Astrocyte of the cerebellum (primary cell): Measurements from ENCODE around the gene ZNF688.

Experiments used
- DNase-seq: peaks from one replicate; pipeline ENCODE4 v3.0.0-alpha.2; 2011; ENCODE audit warnings: low read depth
- H3K4me3 ChIP-seq: 2 replicates; pipeline ENCODE4 v1.5.1; 2011; ENCODE audit warnings: mild to moderate bottlenecking, low read depth, low read length, moderate library complexity
- CTCF ChIP-seq: IDR thresholded peaks from 2 replicates; pipeline ENCODE4 v1.5.1; 2012; ENCODE audit warnings: low read length, low read depth, moderate library complexity, mild to moderate bottlenecking; ENCODE audit errors: missing control alignments
- in situ Hi-C: cut with HindIII; loops from 2 replicates; pipeline ENCODE4 v1.10.0; 2017; ENCODE audit warnings: low sequenced_read_pairs

The ZNF688 gene

GRCh38 chr16:30533146-30533522, 38.4 kb downstream of the ZNF688 start:
- TF ChIP-seq CTCF: no peak
- no peak for DNase-seq
- no peak overlapping the region for H3K4me3 ChIP-seq
- in situ Hi-C loops: no loop called here

- in situ Hi-C loops: no loop called here
- H3K4me3 ChIP-seq: no peak overlapping the region
- DNase-seq: no peak
- TF ChIP-seq CTCF: no peak
Observed at GRCh38 chr16:30532285-30533145, 39.0 kb downstream of the ZNF688 start.

- TF ChIP-seq CTCF: no peak
- in situ Hi-C loops: no loop called here
- no peak overlapping the region for H3K4me3 ChIP-seq
- DNase-seq: no peak
Observed at GRCh38 chr16:30530163-30531037, 41.1 kb downstream of the ZNF688 start.

- TF ChIP-seq CTCF: no peak
- in situ Hi-C loops: no loop called here
- no peak for DNase-seq
- no peak overlapping the region for H3K4me3 ChIP-seq
Observed at GRCh38 chr16:30528799-30529457, 42.6 kb downstream of the ZNF688 start.

- peak overlapping the region; percentile 81 for H3K4me3 ChIP-seq
- in situ Hi-C loops: no loop called here
- no peak for DNase-seq
Observed at GRCh38 chr16:30527635-30528178, 43.8 kb downstream of the ZNF688 start.

More at GRCh38 chr16:30527635-30528178, 43.8 kb downstream of the ZNF688 start:
- TF ChIP-seq CTCF: no peak
